Adrenal gland (tissue), 12 donors: ENCODE measurements around the gene ATP6AP1. TPM values are rescaled to one million over a fixed set of nuclear protein-coding genes. Genes with fewer than 3 reads are reported as not detected.

Experiments used
- DNase-seq, 7 donors: peaks; one replicate each; pipeline ENCODE4 v3.0.0-alpha.2; 2019 to 2020
- H3K27ac ChIP-seq, 5 donors: fragments of 200-600 bp; sonication (generic) in 4 of 5; 1 replicate in 3 of 5; 2 replicates in 2 of 5; pipeline versions ENCODE4 v1.5.1 to v1.8.0; 2016 to 2020; ENCODE audit warnings: mild to moderate bottlenecking in 1 of 5
- H3K27me3 ChIP-seq: fragments of 200-600 bp; 2 replicates; pipeline ENCODE4 v1.8.0; 2021
- H3K36me3 ChIP-seq, 2 donors: fragments of 200-600 bp; replicated peaks in 1 of 2; 1 replicate in 1 of 2; 2 replicates in 1 of 2; pipeline versions ENCODE4 v1.5.1 to v1.8.0; 2018 to 2022
- H3K4me1 ChIP-seq, 2 donors: fragments of 200-600 bp; replicated peaks in 1 of 2; 1 replicate in 1 of 2; 2 replicates in 1 of 2; pipeline versions ENCODE4 v1.5.1 to v1.8.0; 2018 to 2021
- H3K4me3 ChIP-seq, 4 donors: fragments of 200-600 bp; sonication (generic) in 3 of 4; one replicate each; pipeline ENCODE4 v1.5.1; 2016 to 2018
- H3K9me3 ChIP-seq, 3 donors: fragments of 200-600 bp; sonication (generic) in 1 of 3; replicated peaks in 1 of 3; 1 replicate in 2 of 3; 2 replicates in 1 of 3; pipeline versions ENCODE4 v1.5.1 to v1.8.0; 2016 to 2021
- POLR2A ChIP-seq, 2 donors: fragments of 450-650 bp; IDR thresholded peaks; one replicate each; pipeline ENCODE4 v1.6.1; 2017; ENCODE audit warnings: antibody characterized with exemption in 2 of 2, mild to moderate bottlenecking in 2 of 2, moderate library complexity in 1 of 2
- WGBS, 4 donors: extraction: QIAGEN DNeasy Blood & Tissue Kit in 2 of 4; methylation state at CpG; one replicate each; pipeline versions ENCODE4 v1.1.5 to v1.1.7; 2013 to 2017; 5-methylcytosine and 5-hydroxymethylcytosine counted together
- intact Hi-C, 2 donors: fragments of 100-400 bp; cut with DNase I; formaldehyde crosslinking; loops; one replicate each; pipeline versions ENCODE4 v1.14.1 to v1.15.0; 2022 to 2023
- polyA plus RNA-seq, 3 donors: library from polyadenylated mRNA; stranded (reverse); fragments of 200-250 nt in 2 of 3; fragments of 350-450 nt in 1 of 3; fragmentation: Illumina TruSeq in 1 of 3; extraction: RNeasy Lipid Tissue Mini Kit (QIAGEN cat#74804) in 1 of 3; gene quantifications; one replicate each; pipeline ENCODE4 v1.2.3, GENCODE V29; 2013 to 2014
- total RNA-seq, 9 donors: library from RNA; depleted of rRNA in 4 of 9; stranded (reverse); fragments of >200 nt in 4 of 9; fragments of 120-200 nt in 1 of 9; fragmentation: NEBNext Ultra II Directional in 1 of 9; extraction: Animal tissue kit (Norgen Biotek cat#: 25700) in 1 of 9; gene quantifications; one replicate each; pipeline versions ENCODE4 v1.1.0 to v1.2.4, GENCODE V29; 2013 to 2023
- TF ChIP-seq, protein P1 (sequence below), 6 experiments: fragments of 450-650 bp in 4 of 6; fragments of 200-600 bp in 2 of 6; sonication (generic) in 1 of 6; IDR thresholded peaks; 1 replicate in 5 of 6; 2 replicates in 1 of 6; pipeline versions ENCODE4 v1.5.1 to v1.8.0; 2016 to 2021; ENCODE audit warnings: antibody characterized with exemption in 6 of 6, mild to moderate bottlenecking in 2 of 6, moderate library complexity in 1 of 6
- donor health status: healthy with polysubstance abuse.
- donor health status: Bipolar disorder and iron deficiency.
- donor health status: DM: yes; HTN: yes; CAD: no.
- donor health status: DM: no; HTN: no; CAD: no.
- donor health status: DM: no; HTN: no; CAD: no.
- donor health status: DM: yes; HTN: yes; CAD: no.

ATP6AP1 gene
- total and polyA plus RNA-seq, 12 donors: 55.4 to 170 (median 117) TPM

DNA sequence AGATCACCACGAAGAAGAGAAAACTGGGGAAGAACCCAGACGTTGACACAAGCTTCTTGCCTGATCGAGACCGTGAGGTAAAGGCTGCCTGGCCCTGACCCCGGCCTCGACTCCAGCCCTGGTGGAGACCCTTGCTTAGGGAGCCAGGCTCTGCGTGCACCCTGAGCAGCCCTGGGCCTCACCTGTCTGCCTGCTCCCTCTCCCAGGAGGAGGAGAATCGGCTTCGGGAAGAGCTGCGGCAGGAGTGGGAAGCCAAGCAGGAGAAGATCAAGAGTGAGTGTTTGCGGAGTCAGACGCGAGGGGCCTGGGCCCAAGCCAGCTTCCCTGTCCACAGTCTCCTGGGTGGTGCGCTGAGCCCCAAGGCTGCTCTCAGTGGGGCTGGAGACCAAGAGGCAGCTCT is 20.0 kb downstream of the ATP6AP1 start:
- intact Hi-C loops: no loop called here
- H3K4me1 ChIP-seq: peaks cover 0 to 15% of the 10 kb centered on the region in 2 donors
- no peaks in the 10 kb centered on the region for H3K9me3 ChIP-seq
- no peak for TF ChIP-seq POLR2A (IDR thresholded peaks at IDR 0.05)
- TF ChIP-seq, protein P1, sequence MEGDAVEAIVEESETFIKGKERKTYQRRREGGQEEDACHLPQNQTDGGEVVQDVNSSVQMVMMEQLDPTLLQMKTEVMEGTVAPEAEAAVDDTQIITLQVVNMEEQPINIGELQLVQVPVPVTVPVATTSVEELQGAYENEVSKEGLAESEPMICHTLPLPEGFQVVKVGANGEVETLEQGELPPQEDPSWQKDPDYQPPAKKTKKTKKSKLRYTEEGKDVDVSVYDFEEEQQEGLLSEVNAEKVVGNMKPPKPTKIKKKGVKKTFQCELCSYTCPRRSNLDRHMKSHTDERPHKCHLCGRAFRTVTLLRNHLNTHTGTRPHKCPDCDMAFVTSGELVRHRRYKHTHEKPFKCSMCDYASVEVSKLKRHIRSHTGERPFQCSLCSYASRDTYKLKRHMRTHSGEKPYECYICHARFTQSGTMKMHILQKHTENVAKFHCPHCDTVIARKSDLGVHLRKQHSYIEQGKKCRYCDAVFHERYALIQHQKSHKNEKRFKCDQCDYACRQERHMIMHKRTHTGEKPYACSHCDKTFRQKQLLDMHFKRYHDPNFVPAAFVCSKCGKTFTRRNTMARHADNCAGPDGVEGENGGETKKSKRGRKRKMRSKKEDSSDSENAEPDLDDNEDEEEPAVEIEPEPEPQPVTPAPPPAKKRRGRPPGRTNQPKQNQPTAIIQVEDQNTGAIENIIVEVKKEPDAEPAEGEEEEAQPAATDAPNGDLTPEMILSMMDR (IDR thresholded peaks at IDR 0.05): no peak
- DNase-seq: no peak
- 80 to 88% (median 86%) methylated on average over 1 to 14 of the region's 14 CpGs for WGBS, 4 donors
- H3K27ac ChIP-seq: no peak overlapping the region
- H3K27me3 ChIP-seq: no peaks in the 10 kb centered on the region
- H3K4me3 ChIP-seq: no peak overlapping the region
- peaks cover 0 to 31% of the 10 kb centered on the region in 2 donors for H3K36me3 ChIP-seq

GRCh38 chrX:154449618-154450017 is 21.1 kb downstream of the ATP6AP1 start:
- WGBS, 4 donors: 85 to 94% (median 88%) methylated on average over 14 to 18 of the region's 18 CpGs; no CpG with 5 or more reads in 1 of the 4 donors
- H3K27me3 ChIP-seq: no peaks in the 10 kb centered on the region
- no peak overlapping the region for H3K27ac ChIP-seq
- H3K4me1 ChIP-seq: peaks cover 0 to 13% of the 10 kb centered on the region in 2 donors
- H3K36me3 ChIP-seq: peaks cover 0 to 31% of the 10 kb centered on the region in 2 donors
- intact Hi-C loops: no loop called here
- no peak for TF ChIP-seq POLR2A (IDR thresholded peaks at IDR 0.05)
- no peak overlapping the region for H3K4me3 ChIP-seq
- no peak for DNase-seq
- H3K9me3 ChIP-seq: no peaks in the 10 kb centered on the region

- H3K4me1 ChIP-seq: peaks cover 0 to 6% of the 10 kb centered on the region in 2 donors
- no peak for DNase-seq
- intact Hi-C loops: no loop called here
- TF ChIP-seq, protein P1 (IDR thresholded peaks at IDR 0.05): no peak
- TF ChIP-seq POLR2A (IDR thresholded peaks at IDR 0.05): no peak
- WGBS, 4 donors: 87 to 93% (median 91%) methylated on average over 3 to 17 of the region's 17 CpGs
- H3K27me3 ChIP-seq: no peaks in the 10 kb centered on the region
- H3K4me3 ChIP-seq: no peak overlapping the region
- peaks cover 0 to 31% of the 10 kb centered on the region in 2 donors for H3K36me3 ChIP-seq
- no peak overlapping the region for H3K27ac ChIP-seq
- H3K9me3 ChIP-seq: no peaks in the 10 kb centered on the region
These were observed 21.8 kb downstream of the ATP6AP1 start for GRCh38 chrX:154450312-154450711.

DNA sequence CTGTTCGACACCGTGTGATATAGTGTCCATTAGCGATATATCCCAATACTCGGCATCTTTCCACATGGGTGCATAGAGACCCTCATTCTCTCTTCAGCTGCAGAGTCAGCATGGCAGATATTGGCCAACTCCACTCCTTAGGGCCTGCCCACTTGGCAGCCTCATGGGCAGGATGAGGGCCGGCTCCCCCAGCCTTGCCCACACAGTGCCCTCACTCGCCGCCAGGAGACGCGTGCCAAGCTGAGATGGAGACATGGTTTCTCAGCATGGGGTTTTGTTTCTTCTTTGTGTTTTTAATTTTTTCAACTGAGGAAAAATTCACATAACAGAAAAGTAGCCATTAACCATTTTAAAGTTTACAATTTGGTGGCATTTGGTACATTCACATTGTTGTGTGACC is 24.3 kb downstream of the ATP6AP1 start:
- no peaks in the 10 kb centered on the region for H3K4me1 ChIP-seq
- H3K4me3 ChIP-seq: no peak overlapping the region
- no peak for TF ChIP-seq POLR2A (IDR thresholded peaks at IDR 0.05)
- TF ChIP-seq, protein P1 (IDR thresholded peaks at IDR 0.05): no peak
- no peak overlapping the region for H3K27ac ChIP-seq
- intact Hi-C loops: no loop called here
- peaks cover 0 to 31% of the 10 kb centered on the region in 2 donors for H3K36me3 ChIP-seq
- 91 to 93% (median 92%) methylated on average over 5 to 9 of the region's 9 CpGs for WGBS, 4 donors
- H3K9me3 ChIP-seq: no peaks in the 10 kb centered on the region
- DNase-seq: no peak
- no peaks in the 10 kb centered on the region for H3K27me3 ChIP-seq

DNA sequence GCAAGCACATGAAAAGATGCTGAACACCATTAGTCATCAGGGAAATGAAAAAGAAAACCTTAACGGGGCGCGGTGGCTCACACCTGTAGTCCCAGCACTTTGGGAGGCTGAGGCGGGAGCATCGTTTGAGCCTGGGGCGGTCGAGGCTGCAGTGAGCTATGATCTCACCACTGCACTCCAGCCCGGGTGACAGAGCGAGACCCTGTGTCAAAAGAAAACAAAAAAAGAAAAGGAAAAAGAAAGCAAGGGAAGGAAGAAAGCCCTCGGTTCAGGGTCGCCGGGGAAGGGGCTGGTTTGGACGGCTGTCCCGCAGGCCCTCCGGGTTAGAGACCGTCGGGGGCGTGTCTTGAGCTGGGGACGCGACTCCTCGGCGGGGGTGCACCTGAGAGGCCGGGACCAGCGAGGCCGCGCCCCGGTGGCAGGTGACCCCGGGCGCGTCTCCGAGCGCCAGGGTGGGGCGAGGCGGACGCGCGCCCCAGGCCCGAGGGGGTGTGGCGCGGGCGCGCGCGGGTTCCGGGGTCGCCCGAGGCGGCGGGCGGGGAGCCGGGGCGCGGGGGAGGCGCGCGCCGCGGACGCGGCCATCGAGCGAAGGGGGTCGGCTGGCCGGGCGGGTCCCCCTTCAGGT is 29.1 kb downstream of the ATP6AP1 start:
- intact Hi-C loops: no loop called here
- peak overlapping the region in 1 of 4 donors; percentile 66 for H3K4me3 ChIP-seq
- no peaks in the 10 kb centered on the region for H3K9me3 ChIP-seq
- H3K27me3 ChIP-seq: no peaks in the 10 kb centered on the region
- H3K27ac ChIP-seq: peak overlapping the region in 2 of 5 donors; percentile 66 to 84
- WGBS, 4 donors: 3 to 42% (median 20%) methylated on average over 23 to 38 of the region's 65 CpGs
- no peaks in the 10 kb centered on the region for H3K36me3 ChIP-seq
- TF ChIP-seq, protein P1 (IDR thresholded peaks at IDR 0.05): no peak
- TF ChIP-seq POLR2A (IDR thresholded peaks at IDR 0.05): no peak
- H3K4me1 ChIP-seq: no peaks in the 10 kb centered on the region
- peak in 1 of 7 donors; percentile 32 for DNase-seq
